Adipocyte (in vitro differentiated cells): ENCODE data around the gene TUSC2.
"Not testable (repeated sequence)": the region's sequence is repeated elsewhere in the genome, so short reads cannot be mapped to it uniquely, and the experiment has no call there.

Experiments
- DNase-seq: peaks from one replicate; pipeline ENCODE4 v3.0.0-alpha.2; 2015; ENCODE audit warnings: low read depth
- H3K27me3 ChIP-seq: replicated peaks from 2 replicates; pipeline ENCODE4 v1.7.0; 2013; ENCODE audit warnings: mild to moderate bottlenecking, low read length, moderate library complexity; ENCODE audit not compliant: control insufficient read depth, insufficient read depth
- H3K36me3 ChIP-seq: 2 replicates; pipeline ENCODE4 v1.7.0; 2013; ENCODE audit warnings: low read length, mild to moderate bottlenecking, moderate library complexity; ENCODE audit not compliant: control insufficient read depth, insufficient read depth, severe bottlenecking
- H3K4me1 ChIP-seq: 2 replicates; pipeline ENCODE4 v1.7.0; 2013; ENCODE audit warnings: mild to moderate bottlenecking, low read length, moderate library complexity; ENCODE audit not compliant: control insufficient read depth, insufficient read depth
- H3K4me3 ChIP-seq: 2 replicates; pipeline ENCODE4 v1.7.0; 2013; ENCODE audit warnings: mild to moderate bottlenecking, low read length, moderate library complexity
- H3K9ac ChIP-seq: 2 replicates; pipeline ENCODE4 v1.7.0; 2013; ENCODE audit warnings: mild to moderate bottlenecking, low read length, moderate library complexity
- H3K9me3 ChIP-seq: 2 replicates; pipeline ENCODE4 v1.7.0; 2013; ENCODE audit warnings: mild to moderate bottlenecking, low read length, moderate library complexity; ENCODE audit not compliant: control insufficient read depth

The TUSC2 gene

DNA sequence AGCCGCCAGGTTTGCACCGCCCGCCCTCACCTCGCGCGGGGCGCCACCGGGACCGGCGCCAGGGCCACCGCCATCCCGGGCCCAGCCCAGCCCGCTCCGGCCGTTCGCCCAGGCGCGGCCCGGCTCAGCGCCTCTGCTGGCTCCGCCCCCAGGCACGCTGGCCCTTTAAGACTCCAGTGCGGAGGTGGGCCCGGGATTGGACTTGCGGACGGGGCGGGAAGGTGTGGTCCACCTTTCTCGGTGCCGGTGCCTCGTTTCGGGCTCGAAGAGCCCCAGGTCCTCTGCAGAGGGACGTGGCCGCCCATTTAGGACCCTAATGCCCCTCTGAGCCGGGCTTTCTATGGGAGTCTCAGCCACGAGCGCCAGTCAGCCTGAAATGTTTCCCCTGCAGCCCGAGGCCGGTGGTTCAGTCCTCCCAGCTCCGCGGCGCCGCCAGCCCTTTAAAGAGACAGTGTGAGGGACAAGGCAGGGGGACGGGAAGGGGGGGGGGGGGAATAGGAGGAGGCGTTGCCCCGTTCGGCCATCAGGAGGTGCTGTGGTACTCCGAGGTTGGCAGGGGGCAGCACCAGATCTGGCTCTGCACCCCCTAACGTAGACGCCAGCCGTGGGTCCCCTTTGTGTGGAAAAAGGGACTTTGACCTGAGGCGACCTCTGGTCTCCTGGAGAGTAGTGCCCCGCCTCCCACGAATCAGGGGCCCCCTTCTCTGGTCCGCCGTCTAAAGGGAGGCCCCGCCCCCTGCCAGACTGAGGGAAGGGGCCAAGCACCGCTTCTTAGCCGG is 6.5 kb downstream of the TUSC2 start:
- H3K9me3 ChIP-seq = no peaks in the 10 kb centered on the region
- H3K4me1 ChIP-seq = peaks cover 16% of the 10 kb centered on the region
- peaks cover 34% of the 10 kb centered on the region for H3K36me3 ChIP-seq

GRCh38 chr3:50320853-50321335 is 7.1 kb downstream of the TUSC2 start:
- Histone ChIP-seq H3K4me1 (peaks cover 16% of the 10 kb centered on the region), H3K9me3 (no peaks in the 10 kb centered on the region), H3K9ac (peak overlapping the region; percentile 88), H3K36me3 (peaks cover 33% of the 10 kb centered on the region), H3K27me3 (no peaks in the 10 kb centered on the region), H3K4me3 (peak overlapping the region; percentile 84)
- peak; percentile 94 for DNase-seq

More for the DNA sequence above, 6.5 kb downstream of the TUSC2 start:
- peak overlapping the region; percentile 84 for H3K4me3 ChIP-seq
- H3K27me3 ChIP-seq = no peaks in the 10 kb centered on the region
- peak overlapping the region; percentile 88 for H3K9ac ChIP-seq
- DNase-seq = peak; percentile 96

DNA sequence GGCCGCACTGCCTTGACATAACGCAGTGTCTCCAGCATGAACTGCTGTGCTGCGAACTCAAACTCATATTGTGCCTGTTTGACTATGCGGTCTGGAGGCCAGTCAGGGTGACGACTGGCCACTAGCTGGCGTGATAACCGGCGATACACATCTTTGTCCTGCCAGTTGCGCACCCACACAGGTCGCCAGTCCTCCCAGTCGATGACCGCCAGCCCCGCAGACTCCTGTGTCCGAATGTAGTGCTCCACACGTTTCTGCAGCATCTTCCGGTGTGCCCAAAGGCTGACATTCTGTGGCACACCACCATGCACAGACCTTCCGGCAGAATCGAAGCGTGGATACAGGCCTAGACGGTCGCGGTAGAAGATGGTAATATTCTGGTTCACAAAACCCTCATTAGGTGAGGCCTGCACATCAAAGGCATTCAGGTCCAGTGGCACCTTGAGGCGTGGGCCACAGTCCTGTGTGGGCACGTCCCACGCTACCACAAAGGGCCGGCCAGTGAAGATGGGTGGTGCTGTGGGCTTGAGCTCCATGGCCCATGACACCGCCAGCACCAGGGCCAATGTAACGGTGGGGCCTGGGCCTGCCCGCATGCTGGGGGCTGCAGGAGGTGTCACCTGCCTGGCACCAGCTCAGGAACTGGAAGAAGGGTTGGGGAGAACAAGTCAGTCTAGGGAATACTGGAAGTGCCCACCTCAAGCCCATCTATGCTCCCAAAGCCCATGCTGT is 8.0 kb downstream of the TUSC2 start:
- Histone ChIP-seq H3K4me1 (peaks cover 16% of the 10 kb centered on the region), H3K9ac (peak overlapping the region; percentile 88)
- no peak for DNase-seq

GRCh38 chr3:50319181-50319893 is 8.7 kb downstream of the TUSC2 start:
- Histone ChIP-seq H3K9ac (no peak overlapping the region), H3K4me1 (peaks cover 19% of the 10 kb centered on the region), H3K27me3 (no peaks in the 10 kb centered on the region), H3K36me3 (peaks cover 28% of the 10 kb centered on the region), H3K4me3 (no peak overlapping the region), H3K9me3 (no peaks in the 10 kb centered on the region)
- DNase-seq = no peak

More for the DNA sequence above, 8.0 kb downstream of the TUSC2 start:
- no peaks in the 10 kb centered on the region for H3K9me3 ChIP-seq
- peaks cover 28% of the 10 kb centered on the region for H3K36me3 ChIP-seq
- H3K27me3 ChIP-seq = no peaks in the 10 kb centered on the region
- H3K4me3 ChIP-seq = peak overlapping the region; percentile 84

- peaks cover 26% of the 10 kb centered on the region for H3K4me1 ChIP-seq
- H3K9ac ChIP-seq = no peak overlapping the region
- H3K4me3 ChIP-seq = no peak overlapping the region
- no peak for DNase-seq
- no peaks in the 10 kb centered on the region for H3K9me3 ChIP-seq
- peaks cover 28% of the 10 kb centered on the region for H3K36me3 ChIP-seq
- no peaks in the 10 kb centered on the region for H3K27me3 ChIP-seq
These were observed 9.4 kb downstream of the TUSC2 start for GRCh38 chr3:50318615-50319014.

- Histone ChIP-seq H3K4me1 (peaks cover 31% of the 10 kb centered on the region), H3K27me3 (no peaks in the 10 kb centered on the region), H3K9ac (no peak overlapping the region), H3K36me3 (peaks cover 28% of the 10 kb centered on the region), H3K4me3 (no peak overlapping the region), H3K9me3 (no peaks in the 10 kb centered on the region)
- no peak for DNase-seq
These were observed 9.9 kb downstream of the TUSC2 start for GRCh38 chr3:50318163-50318562.

GRCh38 chr3:50317300-50317699 is 10.7 kb downstream of the TUSC2 start:
- Histone ChIP-seq H3K4me3 (no peak overlapping the region), H3K4me1 (peaks cover 31% of the 10 kb centered on the region), H3K36me3 (peaks cover 28% of the 10 kb centered on the region), H3K9me3 (no peaks in the 10 kb centered on the region), H3K9ac (no peak overlapping the region), H3K27me3 (no peaks in the 10 kb centered on the region)
- no peak for DNase-seq

GRCh38 chr3:50316657-50317242 is 11.3 kb downstream of the TUSC2 start:
- H3K4me3 ChIP-seq = no peak overlapping the region
- peaks cover 28% of the 10 kb centered on the region for H3K36me3 ChIP-seq
- H3K9me3 ChIP-seq = no peaks in the 10 kb centered on the region
- peaks cover 25% of the 10 kb centered on the region for H3K4me1 ChIP-seq
- H3K27me3 ChIP-seq = no peaks in the 10 kb centered on the region
- no peak overlapping the region for H3K9ac ChIP-seq
- no peak for DNase-seq

GRCh38 chr3:50314816-50315215 is 13.2 kb downstream of the TUSC2 start:
- H3K4me1 ChIP-seq = peaks cover 17% of the 10 kb centered on the region
- peaks cover 28% of the 10 kb centered on the region for H3K36me3 ChIP-seq
- H3K4me3 ChIP-seq = no peak overlapping the region
- no peak for DNase-seq
- no peaks in the 10 kb centered on the region for H3K27me3 ChIP-seq
- no peak overlapping the region for H3K9ac ChIP-seq
- no peaks in the 10 kb centered on the region for H3K9me3 ChIP-seq

GRCh38 chr3:50314342-50314741 is 13.7 kb downstream of the TUSC2 start:
- H3K9ac ChIP-seq = no peak overlapping the region
- H3K9me3 ChIP-seq = no peaks in the 10 kb centered on the region
- no peak overlapping the region for H3K4me3 ChIP-seq
- no peaks in the 10 kb centered on the region for H3K27me3 ChIP-seq
- peaks cover 26% of the 10 kb centered on the region for H3K36me3 ChIP-seq
- H3K4me1 ChIP-seq = peaks cover 15% of the 10 kb centered on the region
- DNase-seq = no peak

DNA sequence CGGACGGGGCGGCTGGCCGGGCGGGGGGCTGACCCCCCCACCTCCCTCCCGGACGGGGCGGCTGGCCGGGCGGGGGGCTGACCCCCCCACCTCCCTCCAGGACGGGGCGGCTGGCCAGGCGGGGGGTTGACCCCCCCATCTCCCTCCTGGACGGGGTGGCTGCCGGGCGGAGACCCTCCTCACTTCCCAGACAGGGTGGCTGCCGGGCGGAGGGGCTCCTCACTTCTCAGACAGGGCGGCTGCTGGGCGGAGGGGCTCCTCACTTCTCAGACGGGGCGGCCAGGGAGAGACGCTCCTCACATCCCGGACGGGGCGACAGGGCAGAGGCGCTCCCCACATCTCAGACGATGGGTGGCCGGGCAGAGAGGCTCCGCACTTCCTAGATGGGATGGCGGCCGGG is 16.0 kb downstream of the TUSC2 start:
- DNase-seq, H3K9ac ChIP-seq, H3K9me3 ChIP-seq, H3K36me3 ChIP-seq, H3K4me3 ChIP-seq, H3K27me3 ChIP-seq: not testable (repeated sequence)
- H3K4me1 ChIP-seq = peaks cover 15% of the 10 kb centered on the region
